HG03103 (cell line): ENCODE data around the gene RTBDN.

Experiments
- ATAC-seq: cut with Tn5 transposase; IDR thresholded peaks from one replicate; pipeline ENCODE4 v1.9.1; 2021; ENCODE audit warnings: low read depth; ENCODE audit not compliant: unreplicated experiment

The RTBDN gene

DNA sequence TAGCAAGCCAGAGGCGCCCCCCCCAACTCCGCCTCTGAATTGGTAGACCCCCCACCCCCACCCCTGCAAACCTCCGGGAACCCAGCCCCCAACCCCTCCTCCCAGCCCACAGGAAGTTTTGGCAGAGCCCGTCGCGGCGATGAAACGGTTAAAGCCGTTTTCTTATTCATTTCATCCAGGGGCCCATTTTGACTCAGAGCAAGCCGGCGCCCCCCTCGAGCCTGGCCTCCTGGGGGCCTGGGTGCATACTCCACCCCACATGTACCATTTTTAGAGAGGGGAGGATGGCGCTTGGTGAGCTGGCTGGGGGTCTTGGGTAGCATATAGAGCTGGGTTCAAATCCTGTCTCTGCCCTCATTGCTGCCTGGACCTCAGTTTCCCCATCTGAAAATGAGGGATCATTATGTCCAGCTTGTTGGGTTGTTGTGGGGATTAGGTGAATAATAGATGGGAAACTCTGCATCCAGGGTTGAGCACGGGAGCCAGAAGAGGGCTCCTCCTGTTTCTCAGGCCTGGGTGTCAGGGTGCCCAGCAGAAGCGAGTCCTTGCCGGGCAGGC, 51.0 kb downstream of the RTBDN start:
- no peak for ATAC-seq

DNA sequence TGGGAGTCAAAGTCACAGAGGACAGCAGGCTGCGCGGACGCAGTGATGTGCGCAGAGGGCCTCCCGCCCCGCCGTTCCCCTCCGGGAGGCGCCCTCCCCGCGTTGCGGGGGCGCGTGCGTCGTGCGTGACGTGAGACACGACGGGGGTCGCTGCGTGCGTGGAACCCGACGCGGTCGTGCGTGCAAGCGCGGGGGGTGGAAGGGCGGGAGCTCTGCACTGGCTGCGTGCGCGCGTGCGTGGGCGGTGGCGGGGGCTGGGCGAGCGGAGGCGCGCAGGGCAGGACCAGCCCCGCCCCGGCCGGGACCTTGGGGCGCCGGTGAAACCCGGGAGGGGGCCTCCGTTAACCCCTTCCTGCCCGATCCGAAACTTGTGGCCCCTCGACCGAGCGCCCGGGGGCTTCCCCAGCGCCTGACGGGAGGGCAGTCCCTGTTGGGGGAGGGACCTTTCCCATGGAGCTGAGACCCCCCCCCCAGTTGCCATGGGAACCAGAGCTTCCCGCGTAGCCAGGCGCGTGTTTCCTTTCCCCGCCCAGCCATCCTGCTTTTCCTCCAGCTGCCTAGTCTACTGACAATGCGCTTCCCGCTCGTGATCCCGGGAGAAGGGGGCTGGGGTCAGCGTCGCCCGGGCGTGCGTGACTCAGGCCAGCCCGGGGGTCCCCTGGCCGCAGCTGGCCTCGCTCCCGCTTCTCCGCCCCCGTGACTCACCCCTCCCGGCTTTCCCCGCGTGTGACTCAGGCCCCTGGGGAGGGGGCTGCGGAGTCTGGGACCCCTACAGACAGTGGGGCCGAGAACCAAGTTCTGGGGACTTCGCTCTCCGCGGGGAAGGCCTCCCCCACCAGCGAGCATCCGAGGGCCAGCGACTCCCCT, 51.7 kb downstream of the RTBDN start:
- ATAC-seq, result peak; percentile 39

- no peak for ATAC-seq
Measured at GRCh38 chr19:12782174-12782423, 52.3 kb downstream of the RTBDN start.

DNA sequence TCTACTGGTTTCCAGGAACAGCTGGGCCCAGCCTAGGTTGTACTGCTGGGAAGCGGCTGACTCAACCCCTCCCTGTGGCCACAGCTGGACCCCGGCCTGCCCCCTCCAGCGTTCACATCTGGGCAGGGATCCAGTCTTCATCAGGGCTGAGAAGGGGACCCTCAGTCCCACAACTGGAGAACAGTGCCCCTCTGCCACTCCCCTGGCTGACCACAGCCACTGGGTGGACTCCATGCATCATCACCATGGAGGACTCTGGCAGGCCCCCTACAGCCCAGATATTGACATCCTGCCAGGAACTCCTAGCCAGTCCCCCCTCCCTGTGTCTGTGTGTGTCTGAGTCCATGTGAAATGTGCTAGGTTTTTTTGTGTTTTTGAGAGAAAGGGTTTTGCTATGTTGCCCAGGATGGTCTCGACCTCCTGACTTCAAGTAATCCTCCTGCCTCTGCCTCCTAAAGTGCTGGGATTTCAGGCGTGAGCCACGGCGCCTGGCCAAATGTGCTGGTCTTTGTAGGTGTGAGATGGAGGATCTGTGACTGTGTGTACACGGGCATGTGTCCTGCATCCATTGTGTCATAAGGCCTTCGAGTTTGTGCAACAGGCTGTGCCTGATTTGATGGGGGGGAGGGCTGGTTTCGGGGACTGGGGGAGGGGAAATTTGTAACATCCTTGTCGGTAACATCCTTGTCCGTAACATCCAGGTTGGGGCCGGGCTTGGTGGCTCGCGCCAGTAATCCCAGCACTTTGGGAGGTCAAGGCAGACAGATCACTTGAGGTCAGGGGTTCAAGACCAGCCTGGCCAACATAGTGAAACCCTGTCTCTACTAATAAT, 55.0 kb downstream of the RTBDN start:
- no peak for ATAC-seq

GRCh38 chr19:12778905-12779161, 55.5 kb downstream of the RTBDN start:
- ATAC-seq, result no peak

- ATAC-seq, result no peak
Measured at GRCh38 chr19:12778017-12778904, 56.1 kb downstream of the RTBDN start.

DNA sequence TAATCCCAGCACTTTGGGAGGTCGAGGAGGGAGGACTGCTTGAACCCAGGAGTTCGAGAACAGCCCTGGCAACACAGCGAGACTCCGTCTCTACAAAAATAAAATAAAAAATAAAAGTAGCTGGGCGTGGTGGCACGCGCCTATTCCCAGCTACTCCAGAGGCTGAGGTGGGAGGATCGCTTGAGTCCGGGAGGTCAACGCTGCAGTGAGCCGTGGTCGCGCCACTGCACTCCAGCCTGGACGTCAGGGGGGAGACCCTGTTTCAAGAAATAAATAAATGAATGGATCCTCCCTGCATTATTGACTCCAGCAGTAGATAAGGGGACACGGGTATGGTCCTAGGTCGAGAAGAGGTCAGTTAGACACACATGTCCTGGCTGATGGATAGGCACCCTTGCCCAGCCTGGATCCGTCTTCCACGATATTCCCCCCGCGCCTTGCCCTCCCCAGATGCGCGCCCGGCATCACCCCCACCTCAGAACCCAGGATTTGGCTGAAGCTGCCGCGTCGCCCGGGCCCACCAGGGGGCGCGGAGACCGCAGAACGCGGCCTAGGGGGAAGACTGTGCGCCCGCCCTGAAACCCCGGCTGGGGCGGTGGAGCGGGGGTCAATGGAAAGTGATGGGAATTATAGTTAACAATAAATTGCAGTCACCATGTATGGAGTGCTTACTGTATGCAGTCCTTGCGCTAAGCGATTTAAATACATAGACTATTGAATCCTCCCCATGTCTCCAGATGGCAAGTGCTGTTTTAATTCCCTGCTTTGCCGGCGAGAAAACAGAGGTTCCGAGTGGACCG, 57.0 kb downstream of the RTBDN start:
- no peak for ATAC-seq
